ENCODE results near the gene VAV3. TPM values are rescaled to one million over a fixed set of nuclear protein-coding genes. Genes with fewer than 3 reads are reported as not detected.
"Not testable (repeated sequence)": the region's sequence is repeated elsewhere in the genome, so short reads cannot be mapped to it uniquely, and the experiment has no call there.

VAV3 gene
- total RNA-seq, 1 experiment from 2014 or later: 10.0 TPM

DNA sequence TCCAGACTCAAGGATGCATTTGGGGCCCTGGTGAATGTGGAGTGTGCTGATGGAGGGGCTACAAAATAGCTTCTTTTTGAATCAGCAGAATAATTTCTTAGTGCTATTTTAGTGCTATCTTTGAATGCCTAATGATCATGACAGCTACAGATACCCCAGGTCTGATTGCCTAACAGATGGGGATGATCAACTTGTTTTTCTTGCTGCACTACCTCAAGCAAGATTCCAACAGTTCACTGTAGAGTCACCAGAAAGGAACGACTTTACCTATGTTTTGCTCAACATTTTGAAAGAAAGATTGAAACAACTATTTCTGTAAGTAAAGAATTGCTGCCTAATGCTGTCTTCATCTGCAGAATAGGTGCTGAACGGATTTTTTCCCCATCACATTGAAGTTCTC lies 42.6 kb upstream of the VAV3 start:
- ATAC-seq (no peak), DNase-seq (ENCODE audit: low spot score) (no peak)
- peaks cover 4% of the 10 kb centered on the region; the same call in 1 of the 2 replicates for H3K9me3 Mint-ChIP-seq
- ChIA-PET CTCF (interaction anchor here (0.6 kb wide), 1 partner anchor 127 kb away, joined by 3 read pairs; no protein-coding TSS in a partner anchor), POLR2A (no interaction called here)
- H3K36me3 Mint-ChIP-seq: no peaks in the 10 kb centered on the region
- TF ChIP-seq, protein P1, sequence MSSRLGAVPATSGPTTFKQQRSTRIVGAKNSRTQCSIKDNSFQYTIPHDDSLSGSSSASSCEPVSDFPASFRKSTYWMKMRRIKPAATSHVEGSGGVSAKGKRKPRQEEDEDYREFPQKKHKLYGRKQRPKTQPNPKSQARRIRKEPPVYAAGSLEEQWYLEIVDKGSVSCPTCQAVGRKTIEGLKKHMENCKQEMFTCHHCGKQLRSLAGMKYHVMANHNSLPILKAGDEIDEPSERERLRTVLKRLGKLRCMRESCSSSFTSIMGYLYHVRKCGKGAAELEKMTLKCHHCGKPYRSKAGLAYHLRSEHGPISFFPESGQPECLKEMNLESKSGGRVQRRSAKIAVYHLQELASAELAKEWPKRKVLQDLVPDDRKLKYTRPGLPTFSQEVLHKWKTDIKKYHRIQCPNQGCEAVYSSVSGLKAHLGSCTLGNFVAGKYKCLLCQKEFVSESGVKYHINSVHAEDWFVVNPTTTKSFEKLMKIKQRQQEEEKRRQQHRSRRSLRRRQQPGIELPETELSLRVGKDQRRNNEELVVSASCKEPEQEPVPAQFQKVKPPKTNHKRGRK (CRISPR knock-in tag; IDR thresholded peaks at IDR 0.05; ENCODE audit: borderline replicate concordance): no peak
- TF ChIP-seq ZNF416 (CRISPR knock-in tag; IDR thresholded peaks at IDR 0.05) (no peak), TCF7 (CRISPR knock-in tag; IDR thresholded peaks at IDR 0.05; ENCODE audit: low read depth) (no peak), JAZF1 (CRISPR knock-in tag; IDR thresholded peaks at IDR 0.05) (no peak), ETV6 (CRISPR knock-in tag; IDR thresholded peaks at IDR 0.05) (no peak)
- H3K27me3 Mint-ChIP-seq (ENCODE audit: low read depth): no peaks in the 10 kb centered on the region
- no peak overlapping the region for H3K27ac Mint-ChIP-seq
- no peak overlapping the region for H3K4me3 Mint-ChIP-seq
- H3K4me1 Mint-ChIP-seq: peaks cover 9% of the 10 kb centered on the region

DNA sequence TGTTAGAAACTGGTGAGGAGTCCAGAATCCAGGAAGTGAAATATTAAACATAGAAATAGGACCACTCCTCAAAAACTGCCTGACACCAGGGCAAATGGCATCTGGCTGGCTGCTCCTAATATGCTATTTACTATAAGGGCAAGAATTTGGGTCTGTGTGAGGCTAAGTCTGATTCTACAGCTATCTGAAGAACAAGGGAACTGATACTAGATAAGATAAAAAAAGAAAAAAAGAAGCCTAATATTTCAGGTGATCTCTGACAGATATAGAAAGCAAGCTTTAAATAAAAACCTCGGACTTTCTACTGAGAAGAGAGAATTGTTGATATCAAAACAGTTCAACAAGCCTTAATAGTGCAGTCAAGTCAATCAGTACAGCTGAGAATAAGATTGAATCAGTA lies 42.1 kb upstream of the VAV3 start:
- no peaks in the 10 kb centered on the region for H3K27me3 Mint-ChIP-seq (ENCODE audit: low read depth)
- ATAC-seq (no peak), DNase-seq (ENCODE audit: low spot score) (no peak)
- no peak overlapping the region for H3K27ac Mint-ChIP-seq
- H3K4me3 Mint-ChIP-seq: no peak overlapping the region
- H3K4me1 Mint-ChIP-seq: peaks cover 9% of the 10 kb centered on the region
- CTCF ChIA-PET: no interaction called here
- POLR2A ChIA-PET: no interaction called here
- H3K9me3 Mint-ChIP-seq: peaks cover 4% of the 10 kb centered on the region; the same call in 1 of the 2 replicates
- TF ChIP-seq PRRX2 (CRISPR knock-in tag; IDR thresholded peaks at IDR 0.05): no peak
- no peak for TF ChIP-seq SOX15 (CRISPR knock-in tag; IDR thresholded peaks at IDR 0.05)
- TF ChIP-seq, protein P2, sequence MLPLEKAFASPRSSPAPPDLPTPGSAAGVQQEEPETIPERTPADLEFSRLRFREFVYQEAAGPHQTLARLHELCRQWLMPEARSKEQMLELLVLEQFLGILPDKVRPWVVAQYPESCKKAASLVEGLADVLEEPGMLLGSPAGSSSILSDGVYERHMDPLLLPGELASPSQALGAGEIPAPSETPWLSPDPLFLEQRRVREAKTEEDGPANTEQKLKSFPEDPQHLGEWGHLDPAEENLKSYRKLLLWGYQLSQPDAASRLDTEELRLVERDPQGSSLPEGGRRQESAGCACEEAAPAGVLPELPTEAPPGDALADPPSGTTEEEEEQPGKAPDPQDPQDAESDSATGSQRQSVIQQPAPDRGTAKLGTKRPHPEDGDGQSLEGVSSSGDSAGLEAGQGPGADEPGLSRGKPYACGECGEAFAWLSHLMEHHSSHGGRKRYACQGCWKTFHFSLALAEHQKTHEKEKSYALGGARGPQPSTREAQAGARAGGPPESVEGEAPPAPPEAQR (CRISPR knock-in tag; IDR thresholded peaks at IDR 0.05): no peak
- TF ChIP-seq, protein P3, sequence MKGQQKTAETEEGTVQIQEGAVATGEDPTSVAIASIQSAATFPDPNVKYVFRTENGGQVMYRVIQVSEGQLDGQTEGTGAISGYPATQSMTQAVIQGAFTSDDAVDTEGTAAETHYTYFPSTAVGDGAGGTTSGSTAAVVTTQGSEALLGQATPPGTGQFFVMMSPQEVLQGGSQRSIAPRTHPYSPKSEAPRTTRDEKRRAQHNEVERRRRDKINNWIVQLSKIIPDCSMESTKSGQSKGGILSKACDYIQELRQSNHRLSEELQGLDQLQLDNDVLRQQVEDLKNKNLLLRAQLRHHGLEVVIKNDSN (CRISPR knock-in tag; IDR thresholded peaks at IDR 0.05): no peak
- no peak for TF ChIP-seq MXD4 (CRISPR knock-in tag; IDR thresholded peaks at IDR 0.05; ENCODE audit: borderline replicate concordance)
- no peak for TF ChIP-seq CBFB (CRISPR knock-in tag; IDR thresholded peaks at IDR 0.05; ENCODE audit: low read depth)
- TF ChIP-seq, protein P4, sequence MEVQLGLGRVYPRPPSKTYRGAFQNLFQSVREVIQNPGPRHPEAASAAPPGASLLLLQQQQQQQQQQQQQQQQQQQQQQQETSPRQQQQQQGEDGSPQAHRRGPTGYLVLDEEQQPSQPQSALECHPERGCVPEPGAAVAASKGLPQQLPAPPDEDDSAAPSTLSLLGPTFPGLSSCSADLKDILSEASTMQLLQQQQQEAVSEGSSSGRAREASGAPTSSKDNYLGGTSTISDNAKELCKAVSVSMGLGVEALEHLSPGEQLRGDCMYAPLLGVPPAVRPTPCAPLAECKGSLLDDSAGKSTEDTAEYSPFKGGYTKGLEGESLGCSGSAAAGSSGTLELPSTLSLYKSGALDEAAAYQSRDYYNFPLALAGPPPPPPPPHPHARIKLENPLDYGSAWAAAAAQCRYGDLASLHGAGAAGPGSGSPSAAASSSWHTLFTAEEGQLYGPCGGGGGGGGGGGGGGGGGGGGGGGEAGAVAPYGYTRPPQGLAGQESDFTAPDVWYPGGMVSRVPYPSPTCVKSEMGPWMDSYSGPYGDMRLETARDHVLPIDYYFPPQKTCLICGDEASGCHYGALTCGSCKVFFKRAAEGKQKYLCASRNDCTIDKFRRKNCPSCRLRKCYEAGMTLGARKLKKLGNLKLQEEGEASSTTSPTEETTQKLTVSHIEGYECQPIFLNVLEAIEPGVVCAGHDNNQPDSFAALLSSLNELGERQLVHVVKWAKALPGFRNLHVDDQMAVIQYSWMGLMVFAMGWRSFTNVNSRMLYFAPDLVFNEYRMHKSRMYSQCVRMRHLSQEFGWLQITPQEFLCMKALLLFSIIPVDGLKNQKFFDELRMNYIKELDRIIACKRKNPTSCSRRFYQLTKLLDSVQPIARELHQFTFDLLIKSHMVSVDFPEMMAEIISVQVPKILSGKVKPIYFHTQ (CRISPR knock-in tag; IDR thresholded peaks at IDR 0.05): no peak
- TF ChIP-seq, protein P5, sequence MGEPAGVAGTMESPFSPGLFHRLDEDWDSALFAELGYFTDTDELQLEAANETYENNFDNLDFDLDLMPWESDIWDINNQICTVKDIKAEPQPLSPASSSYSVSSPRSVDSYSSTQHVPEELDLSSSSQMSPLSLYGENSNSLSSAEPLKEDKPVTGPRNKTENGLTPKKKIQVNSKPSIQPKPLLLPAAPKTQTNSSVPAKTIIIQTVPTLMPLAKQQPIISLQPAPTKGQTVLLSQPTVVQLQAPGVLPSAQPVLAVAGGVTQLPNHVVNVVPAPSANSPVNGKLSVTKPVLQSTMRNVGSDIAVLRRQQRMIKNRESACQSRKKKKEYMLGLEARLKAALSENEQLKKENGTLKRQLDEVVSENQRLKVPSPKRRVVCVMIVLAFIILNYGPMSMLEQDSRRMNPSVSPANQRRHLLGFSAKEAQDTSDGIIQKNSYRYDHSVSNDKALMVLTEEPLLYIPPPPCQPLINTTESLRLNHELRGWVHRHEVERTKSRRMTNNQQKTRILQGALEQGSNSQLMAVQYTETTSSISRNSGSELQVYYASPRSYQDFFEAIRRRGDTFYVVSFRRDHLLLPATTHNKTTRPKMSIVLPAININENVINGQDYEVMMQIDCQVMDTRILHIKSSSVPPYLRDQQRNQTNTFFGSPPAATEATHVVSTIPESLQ (CRISPR knock-in tag; IDR thresholded peaks at IDR 0.05): no peak
- TF ChIP-seq ETV6 (CRISPR knock-in tag; IDR thresholded peaks at IDR 0.05): no peak
- TF ChIP-seq, protein P6, sequence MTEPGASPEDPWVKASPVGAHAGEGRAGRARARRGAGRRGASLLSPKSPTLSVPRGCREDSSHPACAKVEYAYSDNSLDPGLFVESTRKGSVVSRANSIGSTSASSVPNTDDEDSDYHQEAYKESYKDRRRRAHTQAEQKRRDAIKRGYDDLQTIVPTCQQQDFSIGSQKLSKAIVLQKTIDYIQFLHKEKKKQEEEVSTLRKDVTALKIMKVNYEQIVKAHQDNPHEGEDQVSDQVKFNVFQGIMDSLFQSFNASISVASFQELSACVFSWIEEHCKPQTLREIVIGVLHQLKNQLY (CRISPR knock-in tag; IDR thresholded peaks at IDR 0.05): no peak
- TF ChIP-seq, protein P7, sequence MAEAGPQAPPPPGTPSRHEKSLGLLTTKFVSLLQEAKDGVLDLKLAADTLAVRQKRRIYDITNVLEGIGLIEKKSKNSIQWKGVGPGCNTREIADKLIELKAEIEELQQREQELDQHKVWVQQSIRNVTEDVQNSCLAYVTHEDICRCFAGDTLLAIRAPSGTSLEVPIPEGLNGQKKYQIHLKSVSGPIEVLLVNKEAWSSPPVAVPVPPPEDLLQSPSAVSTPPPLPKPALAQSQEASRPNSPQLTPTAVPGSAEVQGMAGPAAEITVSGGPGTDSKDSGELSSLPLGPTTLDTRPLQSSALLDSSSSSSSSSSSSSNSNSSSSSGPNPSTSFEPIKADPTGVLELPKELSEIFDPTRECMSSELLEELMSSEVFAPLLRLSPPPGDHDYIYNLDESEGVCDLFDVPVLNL (CRISPR knock-in tag; IDR thresholded peaks at IDR 0.05; ENCODE audit: borderline replicate concordance, low read depth): no peak
- TF ChIP-seq ZBTB21 (CRISPR knock-in tag; IDR thresholded peaks at IDR 0.05; ENCODE audit: borderline replicate concordance): no peak
- TF ChIP-seq, protein P8, sequence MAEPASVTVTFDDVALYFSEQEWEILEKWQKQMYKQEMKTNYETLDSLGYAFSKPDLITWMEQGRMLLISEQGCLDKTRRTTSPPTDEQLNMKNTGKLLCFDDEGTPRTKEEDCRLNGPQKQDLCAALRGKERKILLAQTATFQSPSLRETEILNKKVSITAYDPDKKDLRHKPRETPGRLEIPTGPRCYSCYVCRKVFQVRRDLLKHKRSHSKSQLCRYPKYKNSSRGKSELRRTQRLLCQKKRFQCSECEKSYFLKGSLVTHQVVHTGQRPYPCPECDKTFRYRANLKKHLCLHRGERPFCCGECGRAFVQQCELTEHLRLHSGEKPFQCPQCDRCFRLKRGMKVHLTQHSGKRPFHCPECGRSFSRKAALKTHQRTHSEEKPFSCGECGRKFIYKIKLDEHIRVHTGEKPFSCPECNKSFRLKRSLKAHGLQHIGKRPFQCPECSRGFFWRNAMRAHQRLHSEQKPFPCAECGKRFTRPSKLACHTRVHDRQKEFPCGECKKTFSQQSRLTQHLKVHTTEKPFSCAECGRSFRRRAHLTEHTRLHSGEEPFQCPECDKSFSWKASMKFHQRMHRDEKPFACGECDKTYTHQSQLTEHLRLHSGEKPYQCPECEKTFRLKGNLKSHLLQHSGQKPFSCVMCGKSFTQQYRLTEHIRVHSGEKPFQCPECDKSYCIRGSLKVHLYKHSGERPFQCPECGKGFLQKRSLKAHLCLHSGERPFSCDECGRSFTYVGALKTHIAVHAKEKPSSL (CRISPR knock-in tag; conservative IDR thresholded peaks at IDR 0.05): no peak
- TF ChIP-seq EMX1 (CRISPR knock-in tag; IDR thresholded peaks at IDR 0.05): no peak
- H3K36me3 Mint-ChIP-seq: no peaks in the 10 kb centered on the region

DNA sequence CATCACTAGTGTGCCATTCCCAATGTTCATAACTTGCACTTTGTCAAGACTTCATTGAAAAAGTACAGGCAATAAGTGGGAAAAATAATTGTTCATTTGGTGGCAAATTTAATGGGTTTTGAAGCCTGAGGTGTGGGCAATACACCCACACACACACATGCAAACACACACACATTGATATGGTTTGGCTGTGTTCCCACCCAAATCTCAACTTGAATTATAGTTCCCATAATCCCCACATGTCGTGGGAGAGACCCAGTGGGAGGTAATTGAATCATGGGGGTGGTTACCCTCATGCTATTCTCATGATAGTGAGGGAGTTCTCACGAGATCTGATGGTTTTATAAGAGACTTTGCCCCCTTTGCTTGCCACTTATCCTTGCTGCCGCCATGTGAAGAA lies 39.9 kb upstream of the VAV3 start:
- CTCF ChIA-PET: not testable (repeated sequence)

More for the DNA sequence above, 39.9 kb upstream of the VAV3 start:
- H3K36me3 Mint-ChIP-seq; POLR2A ChIA-PET; H3K27ac Mint-ChIP-seq; DNase-seq (ENCODE audit: low spot score); ATAC-seq; H3K9me3 Mint-ChIP-seq; H3K4me3 Mint-ChIP-seq; H3K4me1 Mint-ChIP-seq; H3K27me3 Mint-ChIP-seq (ENCODE audit: low read depth): not testable (repeated sequence)

Measured in WTC11 (cell line).